GM21515 (cell line): ENCODE results near the gene RAMACL.
"Not testable (repeated sequence)": the region's sequence is repeated elsewhere in the genome, so short reads cannot be mapped to it uniquely, and the experiment has no call there.

Source experiments
- ATAC-seq: cut with Tn5 transposase; IDR thresholded peaks from one replicate; pipeline ENCODE4 v1.9.1; 2021; ENCODE audit not compliant: unreplicated experiment

RAMACL gene

GRCh38 chr6:166539011-166539385 lies 47.5 kb downstream of the RAMACL start:
- not testable (repeated sequence) for ATAC-seq

GRCh38 chr6:166538297-166539010 lies 48.0 kb downstream of the RAMACL start:
- no peak for ATAC-seq

- ATAC-seq = no peak
Measured at GRCh38 chr6:166534658-166535406, 51.6 kb downstream of the RAMACL start.

- no peak for ATAC-seq
Measured at GRCh38 chr6:166533205-166533824, 53.2 kb downstream of the RAMACL start.
